ENCODE results near the gene CALM3.

GRCh38 chr19:46606681-46607447 is 5.7 kb downstream of the CALM3 start:
- TF ChIP-seq L3MBTL2 (conservative IDR thresholded peaks at IDR 0.05) = no peak
- TF ChIP-seq FOXK2 (IDR thresholded peaks at IDR 0.05) = no peak
- no peak for TF ChIP-seq SUZ12 (IDR thresholded peaks at IDR 0.05)
- no peak for TF ChIP-seq SP1 (IDR thresholded peaks at IDR 0.05)
- no peak for TF ChIP-seq BHLHE40 (IDR thresholded peaks at IDR 0.05; ENCODE audit: borderline replicate concordance)
- no peak for TF ChIP-seq ELF4 (IDR thresholded peaks at IDR 0.05)
- TF ChIP-seq HDGF (IDR thresholded peaks at IDR 0.05; ENCODE audit: borderline replicate concordance) = no peak
- no peak for TF ChIP-seq CTBP1 (IDR thresholded peaks at IDR 0.05; ENCODE audit: borderline replicate concordance)
- no peak for TF ChIP-seq FOXA1 (IDR thresholded peaks at IDR 0.05)
- no peak for TF ChIP-seq ARNT (IDR thresholded peaks at IDR 0.05)
- TF ChIP-seq NFRKB (IDR thresholded peaks at IDR 0.05) = no peak
- no peak for TF ChIP-seq FOXM1 (IDR thresholded peaks at IDR 0.05; ENCODE audit: borderline replicate concordance)
- TF ChIP-seq, protein P1, sequence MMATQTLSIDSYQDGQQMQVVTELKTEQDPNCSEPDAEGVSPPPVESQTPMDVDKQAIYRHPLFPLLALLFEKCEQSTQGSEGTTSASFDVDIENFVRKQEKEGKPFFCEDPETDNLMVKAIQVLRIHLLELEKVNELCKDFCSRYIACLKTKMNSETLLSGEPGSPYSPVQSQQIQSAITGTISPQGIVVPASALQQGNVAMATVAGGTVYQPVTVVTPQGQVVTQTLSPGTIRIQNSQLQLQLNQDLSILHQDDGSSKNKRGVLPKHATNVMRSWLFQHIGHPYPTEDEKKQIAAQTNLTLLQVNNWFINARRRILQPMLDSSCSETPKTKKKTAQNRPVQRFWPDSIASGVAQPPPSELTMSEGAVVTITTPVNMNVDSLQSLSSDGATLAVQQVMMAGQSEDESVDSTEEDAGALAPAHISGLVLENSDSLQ (IDR thresholded peaks at IDR 0.05) = no peak
- no peak for TF ChIP-seq ZNF384 (IDR thresholded peaks at IDR 0.05)

All from HEK293T (cell line).